Loucy (cell line): ENCODE results near the gene ZNF185.

Experiments
- H2AFZ ChIP-seq: fragments of 200-600 bp; sonication (generic); 2 replicates; pipeline ENCODE4 v1.6.0; 2016; ENCODE audit warnings: antibody characterized with exemption, mild to moderate bottlenecking, low read length, moderate library complexity
- H3F3A ChIP-seq: fragments of 200-600 bp; 2 replicates; pipeline ENCODE4 v1.6.0; 2016; ENCODE audit warnings: antibody characterized with exemption, low read depth, mild to moderate bottlenecking
- H3K27me3 ChIP-seq: fragments of 200-600 bp; sonication (generic); 2 replicates; pipeline ENCODE4 v1.6.1; 2014; ENCODE audit warnings: low read length, mild to moderate bottlenecking; ENCODE audit not compliant: insufficient read depth, poor library complexity, severe bottlenecking
- H3K36me3 ChIP-seq: fragments of 200-600 bp; sonication (generic); 2 replicates; pipeline ENCODE4 v1.6.1; 2016; ENCODE audit warnings: low read length; ENCODE audit not compliant: insufficient read depth
- H3K4me1 ChIP-seq: fragments of 200-600 bp; sonication (generic); 2 replicates; pipeline ENCODE4 v1.5.1; 2014; ENCODE audit warnings: low read length, mild to moderate bottlenecking; ENCODE audit not compliant: insufficient read depth, poor library complexity, severe bottlenecking
- H3K4me2 ChIP-seq: fragments of 200-600 bp; sonication (generic); 2 replicates; pipeline ENCODE4 v1.6.0; 2014; ENCODE audit warnings: antibody characterized with exemption, low read length, low read depth, mild to moderate bottlenecking; ENCODE audit not compliant: poor library complexity, severe bottlenecking
- H3K4me3 ChIP-seq: fragments of 200-600 bp; sonication (generic); 2 replicates; pipeline ENCODE4 v1.5.1; 2014; ENCODE audit warnings: low read length, mild to moderate bottlenecking, mixed read lengths; ENCODE audit not compliant: poor library complexity, severe bottlenecking
- H3K79me2 ChIP-seq: fragments of 200-600 bp; sonication (generic); 2 replicates; pipeline ENCODE4 v1.6.1; 2014; ENCODE audit warnings: low read length; ENCODE audit not compliant: insufficient read depth
- H3K9ac ChIP-seq: fragments of 200-600 bp; sonication (generic); 2 replicates; pipeline ENCODE4 v1.6.0; 2014; ENCODE audit warnings: mild to moderate bottlenecking, low read depth, low read length, moderate library complexity; ENCODE audit not compliant: poor library complexity, severe bottlenecking
- H3K9me2 ChIP-seq: fragments of 200-600 bp; sonication (generic); replicated peaks from 2 replicates; pipeline ENCODE4 v1.6.1; 2016; ENCODE audit warnings: low read depth, low read length, mixed read lengths
- H3K9me3 ChIP-seq: fragments of 200-600 bp; sonication (generic); 2 replicates; pipeline ENCODE4 v1.6.1; 2014; ENCODE audit warnings: mild to moderate bottlenecking, antibody characterized with exemption, low read length, low read depth; ENCODE audit not compliant: insufficient read depth
- H4K20me1 ChIP-seq: fragments of 200-600 bp; sonication (generic); 2 replicates; pipeline ENCODE4 v1.6.0; 2014; ENCODE audit warnings: antibody characterized with exemption, low read length, mild to moderate bottlenecking; ENCODE audit not compliant: insufficient read depth, poor library complexity, severe bottlenecking
- EZH2phosphoT487 ChIP-seq: fragments of 200-600 bp; IDR thresholded peaks from 2 replicates; pipeline ENCODE4 v1.6.1; 2018; ENCODE audit warnings: antibody characterized with exemption, mild to moderate bottlenecking, moderate library complexity, borderline replicate concordance
- TF ChIP-seq, protein P1 (sequence below): fragments of 200-600 bp; sonication (generic); conservative IDR thresholded peaks from 2 replicates; pipeline ENCODE4 v1.5.1; 2014; ENCODE audit warnings: mild to moderate bottlenecking, antibody characterized with exemption, low read length

ZNF185 gene

DNA sequence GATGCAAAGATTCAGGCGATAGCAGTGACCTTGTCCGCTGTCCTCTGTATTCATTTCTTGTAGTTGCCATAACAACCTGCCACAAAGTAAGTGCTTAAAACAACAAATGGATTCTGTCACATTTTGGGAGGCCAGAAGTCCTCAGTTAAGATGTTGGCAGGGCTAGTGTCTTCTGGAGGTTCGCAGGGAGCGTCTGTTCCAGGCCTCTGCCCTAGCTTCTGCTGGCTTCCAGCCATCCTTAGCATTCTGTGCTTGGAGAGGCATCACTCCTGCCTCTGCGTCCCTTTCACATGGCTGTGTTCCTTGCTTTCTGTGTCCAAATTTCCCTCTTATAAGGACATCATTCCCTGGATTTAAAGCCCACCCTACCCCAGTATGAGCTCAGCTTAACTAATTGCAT is 31.5 kb upstream of the ZNF185 start:
- Histone ChIP-seq H3K4me1 (no peaks in the 10 kb centered on the region), H3K27me3 (no peaks in the 10 kb centered on the region), H3F3A (no peaks in the 10 kb centered on the region), H3K79me2 (no peaks in the 10 kb centered on the region), H3K4me2 (no peak overlapping the region), H3K9me2 (no peaks in the 10 kb centered on the region), H2AFZ (no peak overlapping the region), H3K9me3 (no peaks in the 10 kb centered on the region), H3K4me3 (no peak overlapping the region), H3K9ac (no peak overlapping the region), H3K36me3 (peaks cover 59% of the 10 kb centered on the region; the same call in 1 of the 2 replicates), H4K20me1 (no peaks in the 10 kb centered on the region)
- TF ChIP-seq, protein P1, sequence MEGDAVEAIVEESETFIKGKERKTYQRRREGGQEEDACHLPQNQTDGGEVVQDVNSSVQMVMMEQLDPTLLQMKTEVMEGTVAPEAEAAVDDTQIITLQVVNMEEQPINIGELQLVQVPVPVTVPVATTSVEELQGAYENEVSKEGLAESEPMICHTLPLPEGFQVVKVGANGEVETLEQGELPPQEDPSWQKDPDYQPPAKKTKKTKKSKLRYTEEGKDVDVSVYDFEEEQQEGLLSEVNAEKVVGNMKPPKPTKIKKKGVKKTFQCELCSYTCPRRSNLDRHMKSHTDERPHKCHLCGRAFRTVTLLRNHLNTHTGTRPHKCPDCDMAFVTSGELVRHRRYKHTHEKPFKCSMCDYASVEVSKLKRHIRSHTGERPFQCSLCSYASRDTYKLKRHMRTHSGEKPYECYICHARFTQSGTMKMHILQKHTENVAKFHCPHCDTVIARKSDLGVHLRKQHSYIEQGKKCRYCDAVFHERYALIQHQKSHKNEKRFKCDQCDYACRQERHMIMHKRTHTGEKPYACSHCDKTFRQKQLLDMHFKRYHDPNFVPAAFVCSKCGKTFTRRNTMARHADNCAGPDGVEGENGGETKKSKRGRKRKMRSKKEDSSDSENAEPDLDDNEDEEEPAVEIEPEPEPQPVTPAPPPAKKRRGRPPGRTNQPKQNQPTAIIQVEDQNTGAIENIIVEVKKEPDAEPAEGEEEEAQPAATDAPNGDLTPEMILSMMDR = no peak
- no peak for TF ChIP-seq EZH2phosphoT487

DNA sequence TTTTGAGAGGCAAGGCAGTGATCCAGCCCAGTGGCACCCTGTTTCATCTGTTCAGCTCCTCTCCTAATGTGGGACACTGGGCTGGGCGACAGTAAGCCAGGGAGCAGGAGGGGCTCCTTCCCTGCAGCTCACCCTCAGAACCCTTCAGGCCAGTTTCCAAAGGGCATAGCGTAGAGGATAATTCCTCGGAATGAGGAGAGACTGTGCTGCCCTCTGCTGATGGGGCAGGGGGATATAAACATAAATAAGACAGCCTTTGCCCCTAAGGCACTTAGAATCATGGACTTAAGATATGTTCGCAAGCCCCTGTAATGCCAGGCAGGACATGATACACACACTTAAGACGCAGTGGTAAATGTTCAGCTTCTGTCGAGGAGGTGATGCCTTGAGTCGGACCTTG is 27.9 kb upstream of the ZNF185 start:
- H3K4me1 ChIP-seq = no peaks in the 10 kb centered on the region
- H3K4me3 ChIP-seq = no peak overlapping the region
- no peak overlapping the region for H2AFZ ChIP-seq
- peaks cover 34% of the 10 kb centered on the region; the same call in 1 of the 2 replicates for H3K36me3 ChIP-seq
- H3K9me3 ChIP-seq = no peaks in the 10 kb centered on the region
- no peaks in the 10 kb centered on the region for H3F3A ChIP-seq
- TF ChIP-seq EZH2phosphoT487 = no peak
- TF ChIP-seq, protein P1 = no peak
- H3K79me2 ChIP-seq = no peaks in the 10 kb centered on the region
- no peaks in the 10 kb centered on the region for H3K9me2 ChIP-seq
- no peaks in the 10 kb centered on the region for H4K20me1 ChIP-seq
- H3K9ac ChIP-seq = no peak overlapping the region
- no peaks in the 10 kb centered on the region for H3K27me3 ChIP-seq
- no peak overlapping the region for H3K4me2 ChIP-seq

DNA sequence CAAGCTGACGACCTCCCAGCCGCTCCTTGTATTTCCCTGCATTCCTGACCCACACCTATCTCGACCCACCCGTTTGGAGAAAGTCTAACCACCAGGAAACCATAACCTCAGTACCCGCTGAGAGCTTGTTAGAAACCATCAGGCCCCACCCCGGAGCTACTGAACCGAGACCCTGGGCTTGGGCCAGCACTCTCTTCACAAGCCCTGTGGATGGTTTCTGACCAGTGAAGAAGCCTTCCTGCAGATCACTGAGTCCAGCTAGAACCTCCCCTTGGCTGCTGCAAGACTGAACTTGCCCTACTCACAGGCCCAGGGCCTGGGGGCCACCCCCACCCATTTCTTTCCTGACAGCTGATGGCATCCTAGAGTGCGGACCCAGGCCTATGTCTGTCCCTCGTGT is 26.6 kb upstream of the ZNF185 start:
- Histone ChIP-seq H2AFZ (no peak overlapping the region), H3K4me1 (no peaks in the 10 kb centered on the region), H3K79me2 (no peaks in the 10 kb centered on the region), H3K36me3 (peaks cover 21% of the 10 kb centered on the region; the same call in 1 of the 2 replicates), H3K4me2 (no peak overlapping the region), H4K20me1 (no peaks in the 10 kb centered on the region), H3K9me3 (no peaks in the 10 kb centered on the region), H3K4me3 (no peak overlapping the region), H3K9me2 (no peaks in the 10 kb centered on the region), H3K27me3 (no peaks in the 10 kb centered on the region), H3K9ac (no peak overlapping the region), H3F3A (no peaks in the 10 kb centered on the region)
- no peak for TF ChIP-seq EZH2phosphoT487
- TF ChIP-seq, protein P1 = no peak
